ENCODE measurements around the gene CCDC47. TPM values are rescaled to one million over a fixed set of nuclear protein-coding genes. Genes with fewer than 3 reads are reported as not detected.

Gene CCDC47
- total RNA-seq, 2 donors from 2014 or later = 124 to 161 TPM

- intact Hi-C loops (cut with DNase I, micrococcal nuclease) = no loop called here
- DNase-seq = no peak
- no peak for ATAC-seq
Observed at GRCh38 chr17:63786971-63787711, 13.7 kb upstream of the CCDC47 start.

GRCh38 chr17:63786117-63786516 is 12.7 kb upstream of the CCDC47 start:
- ATAC-seq (no peak), DNase-seq (no peak)
- intact Hi-C loops (cut with DNase I, micrococcal nuclease) = no loop called here

GRCh38 chr17:63785556-63785955 is 12.2 kb upstream of the CCDC47 start:
- no peak for DNase-seq
- no peak for ATAC-seq
- intact Hi-C loops (cut with DNase I, micrococcal nuclease) = no loop called here

- intact Hi-C loops (cut with DNase I, micrococcal nuclease) = no loop called here
- no peak for DNase-seq
- no peak for ATAC-seq
Observed at GRCh38 chr17:63783522-63783921, 10.1 kb upstream of the CCDC47 start.

- intact Hi-C loops (cut with DNase I, micrococcal nuclease) = no loop called here
- DNase-seq = no peak
- no peak for ATAC-seq
Observed at GRCh38 chr17:63780928-63781327, 7.5 kb upstream of the CCDC47 start.

GRCh38 chr17:63780507-63780906 is 7.1 kb upstream of the CCDC47 start:
- ATAC-seq = no peak
- DNase-seq = no peak
- intact Hi-C loops (cut with DNase I, micrococcal nuclease) = no loop called here

GRCh38 chr17:63775420-63775819 is 2.0 kb upstream of the CCDC47 start:
- ATAC-seq = no peak
- intact Hi-C loops (cut with DNase I, micrococcal nuclease) = no loop called here
- no peak for DNase-seq

- ATAC-seq (no peak), DNase-seq (no peak)
- intact Hi-C loops (cut with DNase I, micrococcal nuclease) = no loop called here
Observed at GRCh38 chr17:63774969-63775265, 1.5 kb upstream of the CCDC47 start.

- ATAC-seq = peak; percentile 28
Observed at GRCh38 chr17:63774141-63774968, 958 bp upstream of the CCDC47 start, which contains the start of gene DDX42. Gene DDX42 (plus strand): TSS chr17:63774170. CDS start chr17:63787050, 12,880 bp downstream.

GRCh38 chr17:63772801-63773271 is 561 bp downstream of the CCDC47 start:
- intact Hi-C loops (cut with DNase I, micrococcal nuclease) = no loop called here
- ATAC-seq (no peak), DNase-seq (no peak)

More at GRCh38 chr17:63774141-63774968, 958 bp upstream of the CCDC47 start, which contains the start of gene DDX42:
- intact Hi-C loops (cut with DNase I, micrococcal nuclease) = no loop called here
- peak; percentile 50 to 93 for DNase-seq

GRCh38 chr17:63768433-63768832 is 5.0 kb downstream of the CCDC47 start:
- intact Hi-C loops (cut with DNase I, micrococcal nuclease) = no loop called here
- ATAC-seq (no peak), DNase-seq (no peak)

GRCh38 chr17:63766754-63767153 is 6.6 kb downstream of the CCDC47 start:
- no peak for ATAC-seq
- intact Hi-C loops (cut with DNase I, micrococcal nuclease) = no loop called here
- DNase-seq = no peak

- no peak for DNase-seq
- no peak for ATAC-seq
- intact Hi-C loops (cut with DNase I, micrococcal nuclease) = no loop called here
Observed at GRCh38 chr17:63764716-63765115, 8.7 kb downstream of the CCDC47 start.

GRCh38 chr17:63762161-63763078 is 11.0 kb downstream of the CCDC47 start:
- intact Hi-C loops (cut with DNase I, micrococcal nuclease) = no loop called here
- DNase-seq (no peak), ATAC-seq (peak; percentile 93)

- DNase-seq (no peak), ATAC-seq (no peak)
- intact Hi-C loops (cut with DNase I, micrococcal nuclease) = no loop called here
Observed at GRCh38 chr17:63760771-63761539, 12.4 kb downstream of the CCDC47 start.

GRCh38 chr17:63758428-63758827 is 15.0 kb downstream of the CCDC47 start:
- intact Hi-C loops (cut with DNase I, micrococcal nuclease) = no loop called here
- ATAC-seq (no peak), DNase-seq (no peak)

- ATAC-seq (no peak), DNase-seq (no peak)
- intact Hi-C loops (cut with DNase I, micrococcal nuclease) = no loop called here
Observed at GRCh38 chr17:63754046-63754445, 19.4 kb downstream of the CCDC47 start.

GRCh38 chr17:63753215-63753614 is 20.2 kb downstream of the CCDC47 start:
- intact Hi-C loops (cut with DNase I, micrococcal nuclease) = no loop called here
- ATAC-seq = no peak
- DNase-seq = no peak

All from left colon (tissue), 2 donors.